AG20443 (cell line): Measurements from ENCODE around the gene CXCR2.
"Not testable (repeated sequence)": the region's sequence is repeated elsewhere in the genome, so short reads cannot be mapped to it uniquely, and the experiment has no call there.

Experiments used
- DNase-seq: peaks from one replicate; pipeline ENCODE4 v3.0.0; 2012; ENCODE audit warnings: low spot score, mixed read lengths

The CXCR2 gene

GRCh38 chr2:218130377-218130776 lies 4.5 kb downstream of the CXCR2 start:
- DNase-seq: no peak

- no peak for DNase-seq
Measured at GRCh38 chr2:218130822-218131221, 5.0 kb downstream of the CXCR2 start.

GRCh38 chr2:218137514-218137913 lies 11.7 kb downstream of the CXCR2 start:
- DNase-seq: no peak

DNA sequence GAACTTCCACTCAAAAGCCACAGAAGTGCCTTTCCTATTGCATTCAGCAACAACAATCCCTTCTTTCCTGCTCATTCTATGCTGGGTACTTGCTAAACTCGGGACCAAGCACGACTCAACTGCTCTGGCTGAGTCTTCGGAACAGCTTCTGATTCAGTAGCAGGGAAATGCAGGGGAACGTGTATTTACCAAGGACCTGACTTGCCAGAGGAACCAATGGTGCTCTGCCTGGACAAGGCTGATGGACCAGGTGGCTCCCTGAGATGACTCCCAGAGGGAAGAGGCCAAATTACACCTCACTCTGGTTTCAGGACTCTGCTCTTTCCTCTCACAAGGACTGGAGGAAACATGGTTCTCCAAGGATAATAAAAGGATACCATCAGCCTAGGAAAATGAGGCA lies 12.2 kb downstream of the CXCR2 start:
- DNase-seq: peak; percentile 6

GRCh38 chr2:218145124-218145523 lies 19.3 kb downstream of the CXCR2 start:
- no peak for DNase-seq

DNA sequence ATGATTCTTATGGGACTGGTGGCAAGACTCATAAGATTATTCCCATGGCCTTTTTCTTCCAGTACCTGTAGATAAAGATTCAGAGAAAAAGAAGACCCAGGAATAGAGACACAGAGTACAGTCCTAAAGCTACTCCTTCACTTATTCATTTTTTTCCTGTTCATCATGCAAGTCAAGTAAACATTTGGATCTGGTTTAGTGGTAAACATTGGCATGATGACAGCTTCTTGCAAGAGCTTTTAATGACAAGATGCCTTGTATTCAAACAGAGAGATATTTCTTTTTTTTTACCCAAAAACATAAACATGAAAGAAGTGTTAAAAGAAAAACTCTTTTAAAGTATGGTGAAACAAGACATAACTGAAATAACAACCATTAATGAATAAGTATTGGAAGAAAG lies 20.2 kb downstream of the CXCR2 start:
- no peak for DNase-seq

DNA sequence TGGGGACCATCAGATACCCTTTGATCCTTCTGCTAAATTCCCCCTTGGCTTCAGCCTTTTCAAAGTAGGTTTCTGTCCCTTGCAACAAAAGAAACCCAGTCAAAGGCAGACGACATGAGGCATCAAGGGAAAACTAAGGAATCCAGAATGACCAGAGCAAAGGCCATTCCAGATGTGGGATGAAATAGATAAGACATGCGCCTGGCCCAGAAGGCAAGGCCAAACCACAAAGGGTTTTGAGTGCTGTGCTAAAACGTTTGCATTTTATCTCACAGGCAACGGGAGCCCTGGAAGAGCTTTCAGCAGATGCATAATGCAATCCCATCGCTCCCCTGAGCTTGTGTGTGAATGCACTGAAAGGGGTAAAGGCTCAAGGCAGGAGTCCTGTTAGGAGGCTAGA lies 23.3 kb downstream of the CXCR2 start:
- DNase-seq: no peak

DNA sequence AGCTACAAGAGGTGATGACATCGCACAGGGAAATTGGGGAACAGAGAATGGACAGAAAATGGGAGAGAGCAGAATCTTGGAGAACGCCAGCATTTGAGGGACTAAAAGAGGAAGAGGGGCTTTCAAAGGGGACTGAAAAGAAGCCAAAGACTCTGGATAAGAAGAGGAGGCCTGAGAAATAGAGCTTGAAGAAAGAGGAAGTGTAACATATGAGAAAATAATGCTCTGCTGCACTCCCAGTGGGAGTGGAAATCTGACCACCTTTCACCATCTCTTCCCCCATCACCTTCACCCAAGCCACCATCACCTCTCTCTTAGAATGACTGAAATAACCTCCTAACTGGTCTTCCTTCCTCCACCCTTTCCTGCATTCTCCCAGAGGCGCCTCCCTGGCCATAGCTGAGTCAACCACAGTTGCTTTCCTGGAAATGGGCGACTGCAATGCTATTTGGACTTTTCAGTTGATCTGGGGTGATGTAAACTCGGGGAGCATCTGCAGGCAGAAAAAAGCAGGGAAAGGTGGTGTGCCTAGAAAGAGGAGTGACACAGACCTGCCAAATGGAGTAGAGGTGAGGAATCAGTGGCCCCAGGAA lies 24.1 kb downstream of the CXCR2 start:
- DNase-seq: no peak

- DNase-seq: no peak
Measured at GRCh38 chr2:218152172-218152571, 26.3 kb downstream of the CXCR2 start.

DNA sequence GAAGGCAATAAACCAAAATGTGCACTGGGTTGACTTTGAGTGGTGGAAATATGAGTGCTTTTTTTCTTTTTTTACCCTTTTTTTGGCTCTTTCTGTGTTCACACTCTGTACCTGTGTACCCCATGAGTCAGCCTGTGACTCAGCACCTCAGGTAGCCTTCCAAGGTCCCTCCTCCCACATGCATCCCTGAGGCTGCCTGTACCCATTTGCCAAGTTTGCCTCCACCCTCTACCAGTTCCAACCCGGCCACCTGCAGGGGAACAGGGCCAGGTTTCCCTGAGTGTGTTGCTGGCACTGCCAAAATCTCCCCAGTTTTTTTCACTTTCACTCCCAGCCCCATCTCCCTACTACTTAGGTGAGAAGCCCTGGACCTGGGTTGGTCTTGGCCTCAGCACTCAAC lies 26.9 kb downstream of the CXCR2 start:
- no peak for DNase-seq

DNA sequence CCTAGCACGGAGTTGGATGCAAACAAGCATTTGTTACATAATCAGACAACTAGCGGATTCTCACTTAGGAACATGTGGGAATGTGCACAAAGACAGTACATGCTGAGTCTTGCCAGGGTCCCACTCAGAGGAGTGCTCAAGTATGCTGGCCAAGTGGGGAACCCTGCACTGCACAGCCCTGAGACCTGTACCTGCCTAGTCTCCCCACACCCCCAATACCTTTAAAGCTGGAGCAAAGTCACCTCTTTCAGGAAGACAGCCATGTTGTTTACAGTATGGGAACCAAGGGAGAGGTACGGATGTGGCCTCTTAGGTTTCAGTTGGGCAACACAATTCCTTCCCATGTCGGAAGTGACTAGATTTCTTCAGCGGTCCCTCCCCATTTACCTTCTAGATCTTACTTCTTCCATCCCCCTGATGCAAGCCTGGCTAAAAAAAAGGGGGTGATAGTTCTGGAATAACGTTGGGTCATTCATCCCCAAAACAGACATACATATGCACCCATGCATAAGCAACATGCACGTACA lies 30.2 kb downstream of the CXCR2 start:
- DNase-seq: peak; percentile 4

DNA sequence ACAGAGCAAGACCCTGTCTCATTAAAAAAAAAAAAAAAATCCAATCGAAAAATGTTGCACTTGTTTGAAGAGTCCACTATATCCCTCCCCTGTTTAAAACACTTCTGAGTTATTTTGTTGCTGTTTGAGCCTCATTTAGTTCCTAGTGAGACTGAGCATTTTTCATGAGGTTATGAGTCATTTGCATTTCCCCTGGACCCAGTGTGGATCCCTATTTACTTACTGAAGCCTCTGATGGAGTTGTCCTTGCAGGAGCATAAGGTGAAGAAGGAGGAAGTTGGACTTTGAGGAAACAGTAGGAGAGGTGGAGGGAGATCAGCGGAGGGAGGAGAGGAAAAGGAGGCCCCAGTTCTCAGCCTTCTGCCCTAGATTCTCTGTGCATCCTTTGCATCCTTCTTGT lies 35.8 kb downstream of the CXCR2 start:
- no peak for DNase-seq

DNA sequence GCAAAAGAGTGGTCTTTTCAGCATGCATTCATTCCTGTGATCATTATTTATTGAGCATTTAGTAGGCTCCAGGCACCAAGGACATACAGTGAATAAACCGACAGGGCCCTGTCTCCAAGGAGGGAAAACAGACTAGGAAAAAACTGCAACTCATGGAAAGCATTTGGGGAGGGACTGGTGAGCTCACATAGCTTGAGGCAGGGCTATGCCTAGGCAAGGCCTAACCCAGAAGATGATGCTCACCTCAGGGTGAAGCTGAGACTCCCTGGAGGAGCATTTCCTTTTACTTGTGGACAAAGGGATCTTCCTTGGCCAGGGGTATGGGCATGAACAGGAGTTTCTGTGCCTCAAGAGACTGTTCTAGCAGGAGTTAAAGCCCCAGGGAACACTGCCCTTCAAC lies 37.0 kb downstream of the CXCR2 start:
- DNase-seq: no peak

- no peak for DNase-seq
Measured at GRCh38 chr2:218166791-218167190, 41.0 kb downstream of the CXCR2 start, which contains the start of gene CXCR1. TSS of gene CXCR1 (minus strand) at chr2:218166962. CDS start at chr2:218165211, 1,751 bp downstream.

GRCh38 chr2:218168016-218168415 lies 42.2 kb downstream of the CXCR2 start:
- DNase-seq: no peak

- DNase-seq: peak; percentile 58
Measured at GRCh38 chr2:218168635-218169462, 43.0 kb downstream of the CXCR2 start.

GRCh38 chr2:218169757-218170546 lies 44.1 kb downstream of the CXCR2 start:
- peak; percentile 8 for DNase-seq

- not testable (repeated sequence) for DNase-seq
Measured at GRCh38 chr2:218171744-218172143, 45.9 kb downstream of the CXCR2 start.

DNA sequence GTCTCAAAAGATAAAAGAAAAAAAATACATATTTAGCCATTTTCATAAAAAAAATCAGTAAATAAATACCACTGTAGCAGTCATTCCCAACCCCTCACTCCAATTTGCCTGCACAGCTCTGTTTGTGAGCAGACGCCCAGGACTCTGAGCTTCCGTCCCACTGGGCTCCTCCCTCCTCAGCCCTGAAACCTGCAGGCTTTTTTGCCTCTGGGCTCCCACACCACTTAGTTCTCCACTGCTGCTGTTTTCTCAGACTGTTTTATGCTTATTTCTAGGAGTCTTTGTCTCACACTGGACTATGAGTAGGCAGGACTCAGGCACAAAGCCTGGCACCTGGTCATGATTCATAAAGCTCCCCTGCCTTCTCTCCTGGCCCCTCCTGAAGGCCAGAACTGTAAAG lies 47.0 kb downstream of the CXCR2 start:
- peak; percentile 2 for DNase-seq

DNA sequence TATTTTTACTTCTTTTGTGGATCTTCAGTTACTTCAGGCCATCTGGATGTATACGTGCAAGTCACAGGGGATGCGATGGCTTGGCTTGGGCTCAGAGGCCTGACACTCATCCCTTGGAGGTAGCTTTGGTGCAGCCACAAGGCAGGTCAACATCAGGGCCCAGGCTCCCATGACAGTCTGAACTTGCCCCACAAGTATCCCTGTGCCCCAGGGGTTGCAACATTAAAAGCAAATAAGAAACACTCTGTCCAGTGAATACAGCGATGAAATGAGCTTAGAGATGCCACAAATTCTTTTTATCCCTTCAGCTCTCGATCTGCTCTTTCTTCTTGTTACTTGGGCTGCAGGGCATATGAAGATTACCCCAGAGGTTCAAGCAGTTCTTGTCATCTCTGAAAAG lies 54.0 kb downstream of the CXCR2 start:
- no peak for DNase-seq

DNA sequence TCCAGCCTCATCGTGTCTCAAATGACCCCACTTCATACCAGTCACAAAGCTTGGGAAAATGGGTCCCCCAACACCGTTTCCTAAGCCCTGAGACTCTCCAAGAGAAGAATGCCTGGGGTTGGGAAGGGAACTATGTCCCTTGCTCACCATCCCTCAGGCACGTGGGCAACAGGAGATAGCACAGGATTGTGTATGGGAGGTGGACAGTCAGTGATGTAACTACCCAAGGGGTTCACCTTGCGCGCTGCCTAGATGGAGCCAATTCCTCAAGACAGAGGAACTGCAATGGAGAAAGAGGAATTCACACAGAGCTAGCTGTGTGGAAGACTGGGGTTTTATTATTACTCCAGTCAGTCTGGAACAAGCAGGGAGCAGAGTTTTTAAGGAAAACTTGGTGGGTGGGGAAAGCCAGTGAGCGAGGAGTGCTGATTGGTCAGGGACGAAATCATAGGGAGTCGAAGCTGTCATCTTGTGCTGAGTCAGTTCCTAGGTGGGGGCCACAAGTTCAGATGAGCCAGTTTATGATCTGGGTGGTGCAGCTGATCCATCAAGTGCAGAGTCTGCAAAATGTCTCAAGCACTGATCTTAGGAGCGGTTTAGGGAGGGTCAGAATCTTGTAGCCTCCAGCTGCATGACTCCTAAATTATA lies 54.8 kb downstream of the CXCR2 start:
- DNase-seq: no peak

GRCh38 chr2:218184331-218184730 lies 58.5 kb downstream of the CXCR2 start:
- DNase-seq: no peak
